ENCODE results near the gene SLC4A7.
A peak's percentile ranks its signal among the peaks of the same experiment; 100 is the strongest.
"Not testable (repeated sequence)": the region's sequence is repeated elsewhere in the genome, so short reads cannot be mapped to it uniquely, and the experiment has no call there.

The SLC4A7 gene

DNA sequence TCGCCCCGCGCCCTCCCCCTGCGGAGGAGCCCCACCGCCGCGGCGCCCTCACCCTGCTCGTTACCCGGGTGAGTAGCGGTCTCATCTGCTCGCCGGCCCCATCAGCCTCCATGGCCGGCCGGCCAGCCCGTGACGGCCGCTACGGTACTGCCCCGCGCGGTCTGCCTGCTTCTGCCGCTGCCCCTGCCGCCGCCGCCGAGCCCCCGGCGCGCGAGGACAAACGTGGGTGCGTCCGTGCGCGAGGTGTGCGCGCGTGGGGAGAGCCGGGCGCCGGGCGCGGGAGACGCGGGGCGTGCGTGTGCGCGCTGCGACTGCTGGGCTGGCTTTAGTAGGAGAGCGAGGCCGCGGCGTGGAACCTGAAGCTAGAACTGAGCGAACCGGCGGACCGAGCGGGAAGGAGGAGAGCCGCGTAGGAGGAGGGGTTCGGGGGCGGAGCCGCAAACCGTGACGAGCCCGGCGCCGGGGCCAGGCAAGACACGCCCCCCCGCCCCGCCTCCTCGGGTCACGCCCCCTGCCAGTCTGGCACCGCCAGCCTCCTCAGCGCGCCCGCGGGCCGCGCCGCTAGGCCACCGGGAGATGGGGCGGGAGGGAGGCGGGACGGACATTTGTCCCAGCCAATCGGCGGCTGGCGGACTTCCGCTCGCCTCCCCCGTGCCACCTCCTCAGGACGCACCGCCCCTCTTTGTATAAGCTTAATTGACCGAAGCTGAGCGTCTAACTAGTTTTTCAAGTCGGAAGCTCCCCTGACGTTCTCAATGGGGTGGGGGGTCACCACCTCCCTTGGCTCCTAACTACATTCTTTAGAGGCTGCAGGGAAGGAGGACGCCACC is at the start of gene SLC4A7:
Gene SLC4A7 (minus strand): TSS at position 370 of the 830 bp plus-strand sequence. CDS start 258 bp downstream, at position 112.
- DNase-seq (ENCODE audit: low spot score): peak; percentile 97

DNA sequence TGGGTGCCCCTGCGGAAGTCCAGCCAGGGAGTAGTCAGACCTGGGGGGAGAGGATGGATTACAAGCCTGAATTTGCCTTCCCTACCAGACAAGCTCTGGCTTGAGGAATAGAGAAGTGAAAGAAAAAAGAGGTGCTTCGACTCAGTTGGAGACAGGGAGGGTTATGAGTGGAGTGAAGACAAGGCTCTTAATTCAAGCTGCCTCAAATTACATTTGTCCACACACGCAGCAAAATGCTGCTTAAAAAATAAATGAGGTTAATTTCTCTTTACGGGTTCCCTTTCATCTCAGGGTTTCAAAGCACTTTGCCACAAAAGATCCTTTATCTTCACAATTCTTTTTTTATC is 49.0 kb upstream of the SLC4A7 start:
- DNase-seq (ENCODE audit: low spot score): no peak

DNA sequence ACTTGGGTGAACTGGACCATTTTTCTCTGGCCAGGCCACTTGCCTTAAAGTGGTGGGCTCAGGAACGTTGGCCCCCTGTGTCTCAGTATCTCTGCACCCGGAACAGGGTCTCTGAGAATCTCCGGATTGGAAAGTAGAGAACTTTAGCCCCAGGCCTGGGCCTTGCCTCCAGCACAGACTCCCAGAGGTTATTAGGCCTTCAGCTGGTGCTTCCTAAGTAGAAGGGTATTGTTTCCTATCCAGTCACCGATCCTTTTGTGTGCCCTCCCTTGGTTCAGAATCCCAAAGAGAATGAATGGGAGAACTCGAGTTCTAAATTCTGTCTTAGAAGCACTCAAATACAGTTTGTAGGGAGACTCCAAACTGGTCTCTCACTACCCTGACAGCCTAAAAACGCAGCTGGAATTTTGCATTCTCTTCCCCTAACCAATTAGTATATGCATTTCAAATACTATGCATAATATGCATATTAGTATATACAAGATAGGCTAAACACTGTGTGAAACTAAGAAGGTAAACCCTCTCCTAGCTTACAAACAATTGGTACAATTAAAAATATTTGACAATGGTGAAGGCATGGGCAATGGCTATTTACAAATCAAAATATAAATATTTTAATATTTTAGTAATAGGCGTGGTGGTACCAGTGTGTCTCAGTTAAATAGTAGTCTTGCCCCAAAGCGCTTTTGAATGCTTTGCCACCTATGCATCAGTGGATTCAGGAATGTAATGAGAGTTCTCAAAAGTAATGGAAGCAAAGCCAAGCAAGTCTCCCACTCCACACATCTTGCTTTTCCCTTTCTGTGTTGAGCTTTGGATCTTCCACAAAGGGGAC is 48.5 kb upstream of the SLC4A7 start:
- DNase-seq (ENCODE audit: low spot score): no peak

DNA sequence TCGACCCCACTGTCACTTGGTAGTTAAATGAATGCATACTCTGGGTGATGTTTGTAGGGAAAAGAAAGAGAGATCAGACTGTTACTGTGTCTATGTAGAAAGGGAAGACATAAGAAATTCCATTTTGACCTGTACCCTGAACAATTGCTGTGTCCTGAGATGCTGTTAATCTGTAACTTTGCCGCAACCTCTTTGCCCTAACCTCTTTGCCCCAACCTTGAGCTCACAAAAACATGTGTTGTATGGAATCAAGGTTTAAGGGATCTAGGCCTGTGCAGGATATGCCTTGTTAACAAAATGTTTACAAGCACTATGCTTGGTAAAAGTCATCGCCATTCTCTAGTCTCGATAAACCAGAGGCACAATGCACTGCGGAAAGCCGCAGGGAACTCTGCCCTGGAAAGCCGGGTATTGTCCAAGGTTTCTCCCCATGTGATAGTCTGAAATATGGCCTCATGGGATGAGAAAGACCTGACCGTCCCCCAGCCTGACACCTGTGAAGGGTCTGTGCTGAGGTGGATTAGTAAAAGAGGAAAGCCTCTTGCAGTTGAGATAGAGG is 47.1 kb upstream of the SLC4A7 start:
- not testable (repeated sequence) for DNase-seq (ENCODE audit: low spot score)

DNA sequence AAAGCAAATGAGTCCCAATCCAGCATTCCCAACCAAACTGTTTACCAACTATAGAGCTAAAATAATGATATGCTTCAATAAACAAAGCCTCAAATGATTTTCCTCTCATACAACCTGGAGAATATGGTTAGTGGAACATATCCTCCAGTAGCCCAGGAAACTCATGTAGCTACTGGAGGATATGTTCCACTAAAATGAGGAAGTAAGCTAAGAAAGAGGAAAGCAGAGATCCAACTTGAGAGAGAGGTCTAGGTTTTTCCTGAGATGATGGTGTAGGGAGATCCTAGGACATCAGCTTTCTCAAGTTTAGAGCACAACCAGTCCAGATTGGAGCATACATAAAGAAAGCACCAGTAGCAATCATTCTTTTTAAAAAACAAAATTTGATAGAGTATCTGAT is 44.6 kb upstream of the SLC4A7 start:
- DNase-seq (ENCODE audit: low spot score): no peak

DNA sequence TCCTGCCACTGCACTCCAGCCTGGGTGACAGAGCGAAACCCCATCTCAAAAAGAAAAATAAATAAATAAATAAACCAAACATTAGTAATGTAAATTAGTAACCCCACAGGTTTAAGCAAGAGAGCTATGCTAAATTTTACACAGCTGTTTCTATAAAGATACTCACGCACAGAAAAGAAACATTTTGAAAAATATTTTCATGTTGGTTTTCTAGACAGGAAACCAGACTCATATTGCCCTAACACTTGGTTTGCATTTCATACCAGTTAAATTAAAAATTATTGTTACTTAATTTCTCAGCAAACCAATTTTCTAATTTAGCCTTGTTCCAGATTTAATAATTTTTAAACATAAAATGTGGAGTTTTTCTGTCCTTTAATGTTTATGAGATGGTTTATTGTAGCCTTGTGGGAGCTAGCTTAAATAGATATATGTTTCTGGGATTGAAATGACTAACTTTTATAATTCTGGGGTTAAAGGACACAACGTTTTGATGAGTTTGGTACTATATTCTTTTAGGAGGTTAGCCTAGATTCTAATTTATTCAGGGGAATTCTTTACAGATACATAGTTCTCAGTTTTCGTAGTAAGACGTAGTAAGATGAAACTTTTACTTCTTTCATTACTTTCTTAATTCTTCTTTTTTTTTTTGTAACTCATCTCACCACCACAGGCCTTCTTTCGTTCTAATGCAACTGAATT is 42.6 kb upstream of the SLC4A7 start:
- no peak for DNase-seq (ENCODE audit: low spot score)

DNA sequence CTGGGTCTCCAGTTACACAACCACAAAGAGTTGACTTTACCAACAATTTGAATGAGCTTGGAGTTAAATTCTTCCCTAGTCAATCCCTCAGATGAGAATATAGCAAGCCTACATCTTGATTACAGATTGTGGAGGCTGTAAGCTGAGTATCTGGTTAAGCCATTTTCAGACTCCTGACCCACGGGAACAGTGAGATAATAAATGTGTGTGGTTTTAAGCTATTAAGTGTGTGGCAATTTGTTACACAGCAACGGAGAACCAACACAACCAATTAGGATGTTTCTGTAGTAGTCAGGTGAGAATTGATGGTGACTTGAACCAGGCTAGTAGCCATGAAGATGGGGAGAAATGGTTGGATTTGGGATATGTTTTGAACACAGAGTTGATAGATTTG is 37.7 kb upstream of the SLC4A7 start:
- DNase-seq (ENCODE audit: low spot score): no peak

DNA sequence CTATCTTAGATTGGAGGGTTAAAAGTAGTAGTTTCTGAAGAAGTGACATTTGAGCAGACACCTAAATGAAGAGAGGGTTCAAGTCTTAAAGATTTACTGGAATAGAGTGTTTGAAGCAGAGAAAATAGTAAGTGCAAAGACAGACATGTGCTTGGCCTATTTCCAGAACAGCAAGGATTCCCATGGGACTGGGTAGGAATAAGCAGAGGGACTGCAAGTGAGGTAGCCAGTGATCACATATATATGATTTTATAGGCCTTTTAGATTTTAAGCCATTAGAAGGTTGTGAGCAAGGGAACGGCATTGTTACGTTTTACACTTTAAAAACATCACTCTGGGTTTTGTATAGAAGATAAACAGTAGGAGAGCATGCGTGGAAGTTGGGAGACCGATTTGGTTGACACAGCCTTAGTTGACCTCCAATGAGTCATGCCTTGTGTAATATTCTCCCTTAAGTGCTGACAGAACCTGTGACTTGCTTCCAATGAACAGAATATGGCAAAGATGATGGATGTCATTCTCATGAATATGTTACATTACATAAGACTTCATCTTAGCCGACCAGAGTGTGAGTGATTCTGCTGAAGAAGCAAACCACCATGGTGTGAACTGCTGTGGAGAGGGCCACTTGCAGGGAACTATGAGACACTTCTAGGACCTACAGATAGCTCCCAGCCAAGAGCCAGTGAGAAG is 37.1 kb upstream of the SLC4A7 start:
- no peak for DNase-seq (ENCODE audit: low spot score)

DNA sequence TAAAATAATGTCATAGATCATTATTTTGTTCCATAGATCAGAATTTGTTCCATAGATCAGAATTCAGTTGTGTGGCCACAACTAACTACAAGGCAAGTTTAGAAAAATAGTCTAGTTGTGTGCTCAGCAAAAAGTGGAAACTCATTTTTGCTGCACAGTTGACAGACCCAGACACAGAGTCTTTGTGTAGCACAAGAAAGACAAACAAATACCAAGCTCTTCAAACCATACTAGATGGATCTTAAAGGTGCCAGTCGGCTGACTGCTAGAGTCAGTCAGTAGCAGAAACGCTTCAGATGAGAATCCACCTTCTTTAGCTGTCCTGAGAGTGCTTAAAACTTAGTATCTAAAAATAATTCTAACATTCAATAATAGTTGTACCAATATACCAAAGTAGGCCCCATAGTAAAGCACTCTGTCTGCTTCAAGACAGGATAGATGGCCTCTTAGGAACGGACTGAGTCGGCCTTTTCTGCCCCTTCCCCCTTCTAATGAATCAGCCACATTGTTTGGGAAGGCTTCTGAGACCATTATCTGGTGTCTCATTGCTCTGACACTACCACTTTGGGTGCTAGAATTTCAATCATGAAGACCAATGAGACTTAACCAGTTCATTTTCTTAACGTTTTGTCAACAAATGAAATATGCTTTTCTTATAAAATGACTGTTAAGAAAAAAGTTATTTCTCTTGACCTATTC is 27.7 kb upstream of the SLC4A7 start:
- peak; percentile 40 for DNase-seq (ENCODE audit: low spot score)

DNA sequence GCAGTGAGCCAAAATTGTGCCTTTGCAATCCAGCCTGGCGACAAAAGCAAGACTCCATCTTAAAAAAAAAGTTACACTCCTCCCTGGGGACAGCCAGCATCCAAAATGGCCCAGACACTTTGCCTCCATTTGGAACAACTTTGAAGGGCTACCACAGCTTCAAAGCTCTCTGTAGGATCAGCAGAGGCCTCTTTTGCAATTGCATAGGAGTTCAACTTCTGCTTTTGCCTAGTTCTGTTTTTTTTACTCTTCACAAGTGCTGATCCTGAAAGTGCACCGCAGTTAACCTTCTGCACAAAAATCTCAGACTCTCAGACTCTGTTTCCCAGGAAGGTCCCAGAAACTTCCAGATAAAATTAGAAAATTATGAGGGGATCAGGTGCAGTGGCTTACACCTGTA is 25.2 kb upstream of the SLC4A7 start:
- DNase-seq (ENCODE audit: low spot score): no peak

DNA sequence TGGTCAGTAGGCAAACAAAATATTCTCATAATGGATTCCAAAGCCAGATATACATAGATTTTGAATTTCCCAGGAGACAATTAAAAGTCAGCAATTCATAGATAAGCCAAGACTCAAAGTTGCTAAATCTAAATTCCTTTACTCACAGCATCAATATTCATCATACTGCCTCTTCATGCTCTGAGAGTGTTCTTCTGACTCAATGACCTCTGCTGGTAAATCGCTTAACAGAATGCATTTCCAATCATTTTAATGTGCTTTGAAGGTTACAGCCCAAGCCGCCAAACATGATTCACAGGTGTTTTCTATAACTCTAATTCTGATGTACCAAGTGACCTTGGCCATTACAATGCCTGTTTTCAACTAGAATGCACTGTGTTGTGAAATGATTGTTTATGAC is 24.2 kb upstream of the SLC4A7 start:
- DNase-seq (ENCODE audit: low spot score): no peak

DNA sequence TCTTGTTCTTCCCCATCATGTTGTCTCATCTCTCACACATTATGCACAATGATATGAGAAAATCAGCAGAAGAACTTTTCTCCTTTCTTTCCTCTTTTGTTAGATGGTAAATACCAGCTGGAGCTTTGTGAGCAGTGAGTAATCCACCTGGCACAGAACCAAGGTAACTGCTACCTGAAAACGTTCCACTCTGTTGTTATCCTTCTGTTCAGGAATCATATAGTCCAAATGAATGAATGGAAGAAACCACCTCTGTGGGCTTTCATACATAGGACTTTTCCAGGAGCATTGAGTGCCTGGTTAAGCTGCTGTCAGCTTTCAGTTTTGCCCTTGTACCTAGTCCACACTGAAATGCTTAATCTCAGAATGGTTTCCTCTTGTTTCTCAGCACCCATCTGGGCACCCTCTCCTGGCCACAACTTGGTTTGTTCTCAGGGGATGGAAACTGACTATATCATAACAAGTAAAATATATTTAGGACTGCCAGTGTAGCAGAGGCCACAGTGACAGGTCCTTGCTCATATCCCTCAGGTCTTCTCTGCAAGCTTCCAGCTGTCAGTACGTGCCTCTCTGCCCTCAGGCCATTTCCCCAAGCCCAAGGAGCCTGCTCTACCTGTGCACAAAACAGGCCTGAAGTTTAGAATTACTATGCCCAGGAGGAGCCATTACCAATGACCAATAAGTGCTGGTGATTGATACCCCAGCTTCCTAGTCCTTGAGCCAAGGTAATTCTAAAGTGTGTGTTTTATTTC is 23.5 kb upstream of the SLC4A7 start:
- DNase-seq (ENCODE audit: low spot score): no peak

DNA sequence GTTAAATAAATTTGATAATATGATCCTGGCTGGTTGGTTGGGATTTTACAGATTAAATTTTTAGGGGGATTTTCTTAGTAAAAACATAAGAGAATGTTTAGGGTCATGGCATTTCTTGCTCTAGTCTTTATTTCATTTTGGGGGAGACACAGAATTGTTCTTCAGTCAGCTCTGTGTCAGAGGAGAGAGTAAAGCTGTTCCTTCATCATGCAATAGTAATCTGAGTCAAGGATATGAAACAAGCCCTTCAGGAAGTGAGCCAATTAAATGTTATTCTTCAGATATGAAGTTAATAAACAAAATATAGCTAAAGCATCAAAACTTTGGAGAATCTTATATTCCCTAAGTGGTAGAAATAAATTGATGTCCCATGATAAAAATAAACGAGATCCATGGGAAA is 22.9 kb upstream of the SLC4A7 start:
- DNase-seq (ENCODE audit: low spot score): no peak

DNA sequence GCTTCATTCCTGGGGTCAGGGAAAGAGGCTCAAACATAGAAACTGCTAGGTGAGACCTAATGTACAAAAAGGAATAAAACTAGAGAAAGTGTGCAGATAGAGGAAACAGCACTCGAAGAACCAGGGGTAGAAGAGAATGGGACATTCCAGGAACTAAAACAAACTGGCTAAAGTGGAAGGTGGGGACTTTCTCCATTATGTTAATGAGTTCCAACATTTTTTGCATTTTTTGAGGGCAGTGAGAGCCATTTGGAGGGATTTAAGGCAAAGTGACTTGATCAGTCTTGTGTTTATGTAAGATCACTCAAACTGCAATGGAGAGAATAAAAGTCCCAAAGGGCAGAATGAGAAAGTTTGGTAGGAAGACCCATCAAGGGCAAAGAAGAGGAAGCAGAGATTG is 20.6 kb upstream of the SLC4A7 start:
- no peak for DNase-seq (ENCODE audit: low spot score)

DNA sequence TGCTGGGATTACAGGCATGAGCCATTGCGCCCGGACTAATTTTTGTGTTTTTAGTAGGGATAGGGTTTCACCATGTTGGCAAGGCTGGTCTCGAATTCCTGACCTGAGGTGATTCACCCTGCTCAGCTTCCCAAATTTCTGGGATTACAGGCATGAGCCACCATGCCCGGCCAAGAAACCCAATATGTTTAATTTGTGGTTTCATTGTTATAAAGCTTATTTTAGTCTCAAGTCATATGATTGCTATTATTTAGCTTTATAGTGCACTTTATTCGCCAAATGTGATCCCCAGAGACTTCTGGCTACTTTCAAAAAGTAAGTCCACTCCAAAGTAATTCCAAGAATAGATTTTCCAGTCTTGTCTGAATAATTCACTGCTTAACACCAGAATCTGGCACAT is 19.3 kb upstream of the SLC4A7 start:
- DNase-seq (ENCODE audit: low spot score): no peak

DNA sequence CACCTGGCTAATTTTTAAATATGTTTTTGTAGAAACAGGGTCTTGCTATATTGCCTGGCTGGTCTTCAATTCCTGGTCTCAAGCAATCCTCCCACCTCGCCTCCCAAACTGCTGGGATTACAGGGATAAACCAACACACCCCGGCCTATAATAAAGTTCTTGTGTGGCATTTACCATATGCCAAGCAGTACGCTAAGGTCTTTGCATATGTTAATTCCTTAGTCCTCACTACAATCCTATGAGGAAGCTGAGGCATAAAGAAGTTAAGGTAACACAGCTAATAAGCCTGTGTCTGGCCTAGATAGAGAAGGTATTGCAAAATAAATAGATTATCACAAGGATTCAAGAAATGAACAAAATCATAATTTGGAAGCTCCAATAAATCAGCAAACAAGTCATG is 17.6 kb upstream of the SLC4A7 start:
- no peak for DNase-seq (ENCODE audit: low spot score)

DNA sequence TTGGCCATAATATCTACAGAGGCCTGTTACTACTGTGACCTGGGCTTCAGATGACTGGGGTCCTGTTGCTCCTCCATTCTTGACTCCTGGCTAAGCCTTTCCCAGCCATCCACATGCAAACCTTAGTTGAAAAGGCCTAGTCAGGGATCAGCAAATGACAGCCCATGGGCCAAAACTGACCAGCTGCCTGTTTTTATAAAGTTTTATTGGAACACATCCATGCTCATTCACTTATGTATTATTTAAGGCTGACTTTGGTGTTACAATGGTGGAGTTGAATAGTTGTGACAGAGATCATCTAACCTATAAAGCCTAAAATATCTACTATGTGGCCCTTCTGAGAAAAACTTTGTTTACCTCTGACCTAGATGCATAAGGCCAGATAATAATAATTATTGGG is 16.8 kb upstream of the SLC4A7 start:
- DNase-seq (ENCODE audit: low spot score): no peak

DNA sequence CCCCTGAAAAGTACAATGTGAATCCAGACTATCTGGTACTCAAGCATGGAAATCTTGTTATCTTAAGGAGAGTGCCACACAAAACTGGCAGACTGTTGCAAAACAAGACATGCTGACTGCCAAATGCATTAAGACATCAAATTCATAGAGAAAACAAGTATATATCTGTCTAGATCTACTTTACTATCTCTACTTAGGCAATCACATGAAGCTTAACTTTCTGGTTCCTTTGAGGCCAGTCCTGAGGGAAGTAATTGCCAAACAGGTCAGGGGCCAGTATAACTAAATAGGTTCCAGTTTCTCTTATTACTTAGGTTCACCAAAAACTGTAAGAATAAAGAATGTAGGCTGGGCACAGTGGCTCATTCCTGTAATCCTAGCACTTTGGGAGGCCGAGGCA is 15.9 kb upstream of the SLC4A7 start:
- DNase-seq (ENCODE audit: low spot score): no peak

DNA sequence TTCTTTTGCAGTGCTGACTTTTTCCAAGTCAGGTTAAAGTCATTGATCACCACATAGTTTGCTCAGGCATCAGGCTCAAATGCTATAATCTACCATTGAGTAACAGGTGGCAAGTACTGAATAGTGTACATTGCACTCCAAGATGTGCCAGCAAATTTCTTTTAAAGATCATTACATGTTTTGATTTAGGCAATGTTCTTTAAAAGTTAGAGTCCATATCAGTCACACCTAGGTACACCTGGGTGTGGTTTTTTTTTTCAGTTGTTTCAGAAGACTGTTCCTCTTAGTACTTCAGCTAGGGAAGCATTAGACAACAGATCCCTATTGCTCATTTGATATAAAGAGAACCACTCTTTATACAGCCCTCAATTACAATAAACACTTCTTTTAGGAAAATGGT is 10.6 kb upstream of the SLC4A7 start:
- DNase-seq (ENCODE audit: low spot score): no peak

DNA sequence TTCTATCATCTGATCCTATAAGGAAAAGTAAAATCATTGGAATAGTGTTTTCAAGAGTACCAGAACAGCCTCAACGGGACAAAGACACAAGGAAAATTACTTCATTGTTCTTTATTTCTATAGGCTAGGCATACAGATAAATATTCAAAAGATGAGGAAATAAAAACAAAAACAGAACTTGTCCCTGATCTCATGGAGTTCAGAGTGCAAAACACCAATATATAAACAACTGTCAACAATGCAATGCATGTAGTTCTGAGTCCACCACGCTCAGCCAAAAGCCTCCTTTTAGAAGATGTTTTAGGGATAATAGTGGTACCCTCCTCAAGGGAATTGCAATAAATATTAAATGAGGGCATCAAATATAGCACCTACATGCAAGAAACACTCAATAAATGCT is 4.6 kb upstream of the SLC4A7 start:
- no peak for DNase-seq (ENCODE audit: low spot score)

DNA sequence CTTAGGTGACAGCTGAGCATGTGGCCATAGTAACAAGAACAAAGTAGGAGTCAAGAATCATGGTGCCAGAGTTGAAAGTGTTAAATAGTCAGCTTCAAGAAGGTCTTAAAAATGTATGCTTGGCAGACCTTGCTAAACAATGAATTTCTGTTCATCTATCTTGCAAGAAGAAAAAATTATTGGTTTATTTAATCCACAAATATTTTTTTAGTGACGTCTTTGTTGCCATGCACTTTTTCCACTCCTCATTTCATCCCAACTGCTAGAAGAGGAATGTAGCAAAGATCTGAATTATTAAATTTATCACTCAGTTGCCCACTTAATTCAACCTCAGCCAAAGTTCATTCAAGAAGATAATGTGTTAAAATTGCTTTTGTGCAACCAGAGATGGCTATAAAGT is 3.2 kb upstream of the SLC4A7 start:
- DNase-seq (ENCODE audit: low spot score): no peak
